HG02970 (cell line): ENCODE results near the gene ZNF394.
A peak's percentile ranks its signal among the peaks of the same experiment; 100 is the strongest.
"Not testable (repeated sequence)": the region's sequence is repeated elsewhere in the genome, so short reads cannot be mapped to it uniquely, and the experiment has no call there.

Experiments
- ATAC-seq: cut with Tn5 transposase; IDR thresholded peaks from one replicate; pipeline ENCODE4 v1.9.1; 2021; ENCODE audit warnings: mild to moderate bottlenecking, moderate library complexity, moderate number of reproducible peaks; ENCODE audit not compliant: unreplicated experiment, low FRiP score

The ZNF394 gene

GRCh38 chr7:99499721-99500636 lies at the start of gene ZNF394:
TSS of gene ZNF394 (minus strand) at chr7:99500281. CDS start at chr7:99500093, 188 bp downstream.
- ATAC-seq = peak; percentile 44

GRCh38 chr7:99549545-99549944 lies 49.5 kb upstream of the ZNF394 start:
- ATAC-seq = not testable (repeated sequence)

GRCh38 chr7:99545308-99545707 lies 45.2 kb upstream of the ZNF394 start:
- ATAC-seq = not testable (repeated sequence)

DNA sequence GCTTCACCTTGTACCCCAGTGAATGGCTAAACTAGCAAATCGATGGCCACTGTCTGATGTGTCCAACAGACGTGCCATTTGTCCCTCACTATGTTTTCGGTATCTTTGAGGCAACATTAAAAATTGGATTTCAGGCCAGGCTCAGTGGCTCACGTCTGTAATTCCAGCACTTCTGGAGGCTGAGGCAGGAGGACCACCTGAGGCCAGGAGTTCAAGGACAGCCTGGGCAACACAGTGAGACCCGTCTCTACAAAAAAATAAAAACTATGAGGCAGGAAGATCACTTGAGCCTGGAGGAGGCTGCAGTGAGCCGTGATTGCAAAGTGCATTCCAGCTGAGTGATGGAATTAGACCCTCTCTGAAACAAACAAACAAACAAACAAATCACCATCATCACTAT lies 43.8 kb upstream of the ZNF394 start:
- ATAC-seq = no peak

DNA sequence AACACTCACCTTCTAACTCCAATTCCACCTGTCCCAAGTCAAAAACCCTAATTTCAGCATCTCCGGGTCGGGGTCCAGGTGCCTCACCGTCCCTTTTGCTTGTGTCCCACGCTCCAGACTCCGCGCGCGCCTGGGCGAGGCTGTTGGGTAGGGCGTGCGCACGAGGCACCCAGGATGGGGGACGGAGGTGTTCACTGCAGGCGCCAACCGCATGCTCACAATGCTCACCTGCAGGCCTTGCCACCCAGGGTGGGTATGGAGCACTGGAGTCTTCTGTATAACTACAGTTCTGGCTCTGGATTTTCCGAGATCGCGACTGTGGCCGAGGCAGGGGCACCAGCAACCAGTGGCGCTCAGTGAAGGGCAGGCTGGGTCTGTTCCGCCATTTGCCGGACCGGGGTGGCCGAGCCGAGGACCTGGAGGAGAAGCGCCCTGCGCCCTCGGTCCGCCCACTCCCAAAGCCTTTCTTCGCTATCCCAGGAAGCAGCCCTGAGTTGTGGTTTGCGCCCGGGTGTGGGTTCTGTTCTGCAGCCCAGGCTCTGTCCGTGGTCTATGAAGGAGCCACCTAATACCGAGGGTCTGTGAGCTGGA lies 43.1 kb upstream of the ZNF394 start:
- no peak for ATAC-seq

- no peak for ATAC-seq
Observed at GRCh38 chr7:99541212-99541611, 41.1 kb upstream of the ZNF394 start.

DNA sequence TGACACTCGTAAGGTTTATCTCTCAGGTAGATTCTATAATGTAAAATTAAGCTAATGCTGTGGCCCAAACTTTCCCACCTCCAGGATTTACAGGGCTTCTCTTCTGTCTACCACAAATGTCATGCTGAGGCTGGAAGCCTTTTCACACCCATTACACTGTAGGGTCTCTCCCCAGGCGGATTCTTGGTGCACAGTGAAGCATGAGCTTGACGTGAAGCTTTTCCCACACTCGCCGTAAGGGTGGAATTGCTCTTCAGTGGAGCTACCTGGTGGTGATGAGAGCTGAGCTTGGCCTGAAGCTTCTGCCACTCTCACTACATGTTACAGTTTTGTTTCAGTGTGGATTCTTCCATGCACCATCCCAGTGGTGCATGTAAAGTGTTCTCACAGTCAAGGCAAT lies 40.5 kb upstream of the ZNF394 start:
- no peak for ATAC-seq

GRCh38 chr7:99539213-99539811 lies 39.2 kb upstream of the ZNF394 start:
- ATAC-seq = no peak

DNA sequence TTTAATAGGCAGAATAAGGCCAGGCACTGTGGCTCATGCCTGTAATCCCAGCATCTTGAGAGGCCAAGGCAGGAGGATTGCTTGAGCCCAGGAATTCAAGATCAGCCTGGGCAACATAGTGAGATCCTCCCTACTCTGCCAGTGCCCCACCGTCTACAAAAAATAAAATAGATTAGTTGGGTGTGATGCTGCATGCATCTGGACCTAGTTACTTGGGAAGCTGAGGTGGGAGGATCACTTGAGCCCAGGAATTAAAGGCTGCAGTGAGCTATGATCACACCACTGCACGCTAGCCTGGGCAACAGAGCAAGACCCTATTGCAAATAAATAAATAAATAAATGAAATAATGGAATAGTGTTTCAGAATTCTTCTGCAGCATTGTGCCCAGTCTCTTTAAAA lies 35.6 kb upstream of the ZNF394 start:
- no peak for ATAC-seq

DNA sequence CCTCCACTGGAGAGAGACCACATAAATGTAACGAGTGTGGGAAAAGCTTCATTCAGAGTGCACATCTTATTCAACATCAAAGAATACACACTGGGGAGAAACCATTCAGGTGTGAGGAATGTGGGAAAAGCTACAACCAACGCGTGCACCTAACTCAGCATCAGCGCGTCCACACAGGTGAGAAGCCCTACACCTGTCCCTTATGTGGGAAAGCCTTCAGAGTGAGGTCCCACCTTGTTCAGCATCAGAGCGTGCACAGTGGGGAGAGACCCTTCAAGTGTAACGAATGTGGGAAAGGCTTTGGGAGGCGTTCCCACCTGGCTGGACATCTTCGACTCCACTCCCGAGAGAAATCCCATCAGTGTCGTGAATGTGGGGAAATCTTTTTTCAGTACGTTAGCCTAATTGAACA lies 31.3 kb upstream of the ZNF394 start:
- no peak for ATAC-seq

GRCh38 chr7:99525713-99526440 lies 25.8 kb upstream of the ZNF394 start:
- no peak for ATAC-seq

GRCh38 chr7:99521399-99521798 lies 21.3 kb upstream of the ZNF394 start:
- no peak for ATAC-seq

DNA sequence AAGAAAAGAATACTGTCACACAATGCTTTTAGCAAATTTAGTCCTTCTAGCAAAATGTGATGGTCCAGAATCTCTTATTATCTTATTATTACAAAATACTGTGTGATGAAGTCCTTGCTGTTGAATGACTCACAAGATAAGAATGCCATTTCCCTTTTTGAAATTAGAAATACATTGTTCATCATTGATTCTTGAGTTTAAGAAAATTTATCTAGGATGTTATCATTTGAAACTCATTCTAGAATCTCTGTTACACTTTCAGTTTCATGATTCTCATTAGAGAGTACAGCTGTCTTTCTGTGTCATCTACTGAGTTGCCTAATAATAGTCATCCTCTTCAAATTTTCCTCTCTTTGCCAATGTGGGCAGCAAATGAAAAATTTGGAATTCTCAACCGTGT lies 14.0 kb upstream of the ZNF394 start:
- ATAC-seq = no peak

GRCh38 chr7:99505324-99505662 lies 5.2 kb upstream of the ZNF394 start:
- no peak for ATAC-seq

GRCh38 chr7:99504603-99505323 lies 4.7 kb upstream of the ZNF394 start, which contains the start of gene ZKSCAN5:
TSS of gene ZKSCAN5 (plus strand) at chr7:99504662. CDS start at chr7:99506045, 1,383 bp downstream.
- ATAC-seq = peak; percentile 76

- no peak for ATAC-seq
Observed at GRCh38 chr7:99504281-99504602, 4.2 kb upstream of the ZNF394 start.

DNA sequence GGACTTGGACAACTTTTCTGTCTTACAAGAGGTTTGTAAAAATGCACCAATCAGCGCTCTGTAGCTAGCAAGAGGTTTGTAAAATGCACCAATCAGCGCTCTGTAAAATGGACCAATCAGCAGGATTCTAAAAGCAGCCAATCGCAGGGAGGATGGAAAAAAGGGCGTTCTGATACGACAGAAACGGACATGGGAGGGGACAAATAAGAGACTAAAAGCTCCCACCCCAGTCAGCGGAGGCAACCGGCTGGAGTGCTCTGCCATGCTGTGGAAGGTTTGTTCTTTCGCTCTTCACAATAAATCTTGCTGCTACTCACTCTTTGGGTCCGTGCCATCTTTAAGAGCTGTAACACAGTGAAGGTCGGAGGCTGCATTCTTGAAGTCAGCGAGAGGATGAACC lies 1.2 kb upstream of the ZNF394 start:
- ATAC-seq = not testable (repeated sequence)

GRCh38 chr7:99500637-99501009 lies 542 bp upstream of the ZNF394 start:
- no peak for ATAC-seq

GRCh38 chr7:99499371-99499720 lies 735 bp downstream of the ZNF394 start:
- no peak for ATAC-seq

DNA sequence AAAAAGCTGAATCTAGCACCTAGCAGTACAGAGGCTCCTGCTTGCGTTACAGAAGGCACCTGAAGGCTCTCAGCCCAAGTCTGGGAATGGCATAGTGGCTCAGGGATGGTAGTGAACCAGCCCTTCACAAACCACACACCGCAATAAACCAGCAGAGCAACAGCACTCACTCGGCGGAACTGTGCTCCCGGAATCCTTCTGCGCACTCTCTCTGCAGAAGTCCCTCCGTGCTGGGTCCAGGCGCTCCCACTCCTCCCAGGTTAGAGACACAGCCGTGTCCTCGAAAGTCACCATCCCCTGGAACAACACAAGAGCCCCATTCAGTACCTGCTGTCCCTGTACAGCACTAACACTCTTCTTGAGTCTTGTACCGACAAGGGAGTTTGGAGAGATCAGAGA lies 1.5 kb downstream of the ZNF394 start:
- no peak for ATAC-seq
